GM18517 (cell line): ENCODE results near the gene FAM3C.
"Not testable (repeated sequence)": the region's sequence is repeated elsewhere in the genome, so short reads cannot be mapped to it uniquely, and the experiment has no call there.

ENCODE experiments used
- ATAC-seq: cut with Tn5 transposase; IDR thresholded peaks from one replicate; pipeline ENCODE4 v1.9.1; 2021; ENCODE audit warnings: mild to moderate bottlenecking, moderate library complexity; ENCODE audit not compliant: unreplicated experiment

The FAM3C gene

GRCh38 chr7:121395961-121396757 is at the start of gene FAM3C:
TSS of gene FAM3C (minus strand) at chr7:121396308. CDS start at chr7:121382969, 13,339 bp downstream.
- peak; percentile 85 for ATAC-seq

DNA sequence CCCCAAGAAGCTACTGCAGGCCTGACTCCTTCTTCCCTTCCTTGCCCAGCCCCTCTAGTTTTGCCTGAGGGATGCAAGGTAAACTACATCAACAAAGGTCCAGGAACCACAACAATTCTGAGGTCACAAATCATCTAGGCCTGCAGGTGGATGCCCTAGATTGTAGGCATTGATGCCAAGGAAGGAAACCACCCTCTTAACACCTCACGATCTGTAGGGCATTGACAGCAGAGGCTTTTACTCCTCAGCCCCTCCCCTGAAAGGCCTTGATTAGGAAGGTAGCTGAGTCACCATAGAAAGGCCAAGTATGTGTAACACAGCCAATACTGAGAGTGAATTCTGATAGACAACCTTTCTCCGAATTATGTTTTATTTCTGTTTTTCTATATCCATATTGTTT is 46.7 kb upstream of the FAM3C start:
- ATAC-seq: no peak

DNA sequence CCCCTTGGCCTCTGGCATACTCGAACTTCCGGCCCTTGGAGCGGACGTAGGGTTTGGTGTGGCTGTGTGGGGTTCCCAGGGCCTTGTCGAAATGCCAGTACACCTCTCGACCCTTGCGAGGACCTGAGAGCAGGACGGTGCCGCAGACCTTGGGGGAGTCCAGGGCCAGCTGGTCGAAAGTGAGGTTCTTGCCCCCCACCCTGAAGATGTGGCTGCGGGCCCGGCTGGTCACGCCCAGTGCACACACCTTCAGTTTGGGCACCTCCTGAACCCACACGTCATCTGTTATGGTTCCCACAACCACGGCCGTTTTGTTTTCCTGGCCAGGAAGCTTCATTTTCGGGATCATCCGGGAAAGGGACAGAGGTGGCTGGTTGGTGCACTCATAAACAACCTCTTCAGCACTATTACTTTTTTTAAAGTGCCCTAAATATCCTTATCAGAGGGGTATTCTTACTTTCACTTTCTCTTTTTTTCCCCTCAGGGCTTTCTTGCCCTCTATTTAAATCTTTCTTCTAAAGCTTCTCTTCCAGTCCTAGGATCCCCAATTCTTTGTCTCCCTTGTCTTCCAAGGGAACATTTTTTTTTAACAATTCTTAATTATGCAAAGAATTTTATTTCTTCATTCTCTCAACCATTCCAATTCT is 44.9 kb upstream of the FAM3C start:
- no peak for ATAC-seq

DNA sequence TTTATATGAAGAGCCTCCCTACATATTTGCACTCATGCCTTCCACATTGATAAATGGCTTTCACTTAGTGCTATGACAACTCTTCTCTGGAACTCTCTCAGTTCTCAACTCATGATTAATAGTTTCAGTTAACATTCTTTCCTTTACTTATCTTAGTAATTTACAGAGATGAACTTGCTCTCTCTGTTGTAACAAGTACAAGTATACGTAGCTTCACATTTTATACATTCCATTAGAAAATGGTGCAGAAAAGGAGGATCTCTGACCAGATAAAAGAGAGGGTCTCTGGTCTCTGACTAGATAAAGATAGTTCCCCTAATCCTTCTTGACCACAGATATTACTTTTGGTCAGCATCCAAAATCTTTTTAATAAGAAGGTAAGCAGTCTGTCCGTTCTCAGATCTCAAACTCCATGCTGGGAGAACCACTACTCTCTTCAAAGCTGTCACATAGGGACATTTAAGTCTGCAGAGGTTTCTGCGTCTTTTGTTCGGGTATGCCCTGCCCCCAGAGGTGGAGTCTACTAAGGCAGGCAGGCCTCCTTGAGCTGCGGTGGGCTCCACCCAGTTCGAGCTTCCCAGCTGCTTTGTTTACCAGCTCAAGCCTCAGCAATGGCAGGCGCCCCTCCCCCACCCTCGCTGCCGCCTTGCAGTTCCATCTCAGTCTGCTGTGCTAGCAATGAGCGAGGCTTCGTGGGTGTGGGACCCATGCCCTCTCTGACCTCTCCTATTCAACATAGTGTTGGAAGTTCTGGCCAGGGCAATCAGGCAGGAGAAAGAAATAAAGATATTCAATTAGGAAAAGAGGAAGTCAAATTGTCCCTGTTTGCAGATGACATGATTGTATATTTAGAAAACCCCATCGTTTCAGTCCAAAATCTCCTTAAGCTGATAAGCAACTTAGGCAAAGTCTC is 42.2 kb upstream of the FAM3C start:
- peak; percentile 31 for ATAC-seq

DNA sequence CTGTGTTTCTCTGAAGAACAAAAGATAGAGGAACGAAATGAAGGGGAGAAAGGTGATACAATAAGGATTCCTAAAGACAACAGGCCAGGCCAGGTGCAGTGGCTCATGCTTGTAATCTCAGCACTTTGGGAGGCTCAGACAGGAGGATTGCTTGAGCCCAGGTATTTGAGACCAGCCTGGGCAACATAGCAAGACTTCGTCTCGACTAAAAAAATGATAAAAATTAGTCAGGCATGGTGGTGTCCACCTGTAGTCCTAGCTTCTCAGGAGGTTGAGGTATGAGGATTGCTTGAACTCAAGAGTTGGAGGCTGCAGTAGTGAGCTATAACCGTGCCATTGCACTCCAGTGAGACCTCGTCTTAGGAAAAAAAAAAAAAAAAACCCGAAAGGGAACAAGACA is 41.4 kb upstream of the FAM3C start:
- ATAC-seq: no peak

DNA sequence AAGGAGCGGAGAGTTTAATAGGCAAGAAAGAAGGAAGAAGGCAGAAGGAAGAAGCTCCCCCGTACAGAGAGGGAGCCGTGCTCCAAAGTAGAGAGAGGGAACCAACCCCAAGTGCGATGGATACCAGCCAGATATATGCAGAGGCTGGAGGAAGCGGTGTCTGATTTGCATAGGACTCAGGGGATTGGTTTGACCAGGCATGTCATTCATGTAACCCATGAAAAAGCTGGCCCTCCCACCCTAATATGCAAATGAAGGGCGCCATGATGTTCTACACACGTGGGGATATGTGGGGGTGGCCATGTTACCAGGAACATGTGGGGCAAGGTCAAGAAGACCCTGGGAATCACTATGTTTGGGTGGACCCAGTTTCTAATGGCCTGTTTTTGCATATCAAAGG is 40.6 kb upstream of the FAM3C start:
- no peak for ATAC-seq

- no peak for ATAC-seq
These were observed 40.0 kb upstream of the FAM3C start for GRCh38 chr7:121436136-121436535.

GRCh38 chr7:121433775-121434174 is 37.7 kb upstream of the FAM3C start:
- peak; percentile 79 for ATAC-seq

DNA sequence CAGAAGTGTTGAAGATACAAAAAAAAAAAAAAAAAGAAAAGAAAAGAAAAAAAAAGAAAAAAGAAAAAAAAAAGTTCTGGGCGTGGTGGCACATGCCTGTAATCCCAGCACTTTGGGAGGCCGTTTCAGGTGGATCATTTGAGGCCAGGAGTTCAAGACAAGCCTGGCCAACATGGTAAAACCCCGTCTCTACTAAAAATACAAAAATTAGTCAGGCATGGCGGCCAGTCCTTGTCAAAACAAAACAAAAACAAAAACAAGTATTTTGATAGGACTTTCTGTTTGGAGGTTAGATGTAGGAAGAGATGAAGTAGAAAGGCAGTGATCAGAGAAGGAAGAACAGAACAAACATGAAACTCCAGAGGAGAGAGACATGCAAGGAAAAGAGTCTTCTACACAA is 36.4 kb upstream of the FAM3C start:
- ATAC-seq: peak; percentile 84

DNA sequence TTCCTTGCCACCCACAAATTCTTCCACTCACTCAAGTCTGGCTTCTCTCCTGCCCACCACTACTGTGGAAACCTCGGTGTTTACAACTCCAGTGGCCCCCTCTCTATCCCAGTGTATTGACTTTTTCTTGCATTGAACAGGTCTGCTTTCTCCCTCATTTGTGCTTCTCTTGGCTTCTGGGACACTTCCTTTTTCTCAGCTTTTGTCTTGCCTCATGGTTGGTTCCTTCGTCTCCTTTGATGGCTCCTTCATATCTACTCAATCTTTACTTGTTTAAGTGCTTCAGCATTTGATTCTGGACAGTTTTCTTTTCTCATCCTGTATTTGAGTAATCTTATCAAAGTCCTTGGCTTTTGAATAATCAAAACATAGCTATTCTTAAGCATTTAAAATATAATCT is 35.9 kb upstream of the FAM3C start:
- ATAC-seq: no peak

- no peak for ATAC-seq
These were observed 35.4 kb upstream of the FAM3C start for GRCh38 chr7:121431389-121431995.

DNA sequence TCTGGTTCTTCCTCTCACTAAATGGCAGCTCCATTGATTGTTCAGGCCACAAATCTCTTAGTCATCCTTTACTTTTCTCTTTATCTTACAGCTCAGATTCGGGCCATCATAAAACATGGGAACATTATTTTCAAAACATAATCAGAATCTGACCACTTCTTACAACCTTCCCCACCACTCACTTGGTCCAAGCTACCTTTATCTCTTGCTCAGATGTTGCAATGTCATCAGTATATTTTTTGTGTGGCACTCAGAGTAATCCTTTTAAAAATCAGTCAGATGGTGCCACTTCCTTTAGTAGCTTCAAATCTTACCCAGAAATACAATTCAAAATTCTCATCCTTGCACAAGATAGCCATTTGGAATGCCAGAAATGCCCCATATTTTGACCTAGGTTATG is 34.5 kb upstream of the FAM3C start:
- ATAC-seq: no peak

DNA sequence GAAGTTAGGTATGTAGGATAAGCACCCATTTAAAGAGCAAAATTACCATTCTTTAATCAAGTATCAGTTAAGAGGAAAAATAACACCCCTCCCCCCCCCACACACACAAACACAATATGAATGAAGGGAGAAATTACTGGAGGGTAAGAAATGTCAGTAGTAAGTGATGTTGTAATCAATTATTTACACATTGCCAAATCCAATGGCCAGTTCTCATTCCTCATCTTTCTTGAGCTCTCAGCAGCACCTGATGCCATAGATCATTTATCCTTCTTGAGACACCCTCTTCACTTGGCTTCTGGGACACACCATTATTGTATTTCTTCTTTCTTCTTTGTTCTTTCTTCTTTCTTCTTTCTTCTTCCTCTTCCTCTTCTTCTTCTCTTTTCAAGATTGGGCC is 33.7 kb upstream of the FAM3C start:
- no peak for ATAC-seq

DNA sequence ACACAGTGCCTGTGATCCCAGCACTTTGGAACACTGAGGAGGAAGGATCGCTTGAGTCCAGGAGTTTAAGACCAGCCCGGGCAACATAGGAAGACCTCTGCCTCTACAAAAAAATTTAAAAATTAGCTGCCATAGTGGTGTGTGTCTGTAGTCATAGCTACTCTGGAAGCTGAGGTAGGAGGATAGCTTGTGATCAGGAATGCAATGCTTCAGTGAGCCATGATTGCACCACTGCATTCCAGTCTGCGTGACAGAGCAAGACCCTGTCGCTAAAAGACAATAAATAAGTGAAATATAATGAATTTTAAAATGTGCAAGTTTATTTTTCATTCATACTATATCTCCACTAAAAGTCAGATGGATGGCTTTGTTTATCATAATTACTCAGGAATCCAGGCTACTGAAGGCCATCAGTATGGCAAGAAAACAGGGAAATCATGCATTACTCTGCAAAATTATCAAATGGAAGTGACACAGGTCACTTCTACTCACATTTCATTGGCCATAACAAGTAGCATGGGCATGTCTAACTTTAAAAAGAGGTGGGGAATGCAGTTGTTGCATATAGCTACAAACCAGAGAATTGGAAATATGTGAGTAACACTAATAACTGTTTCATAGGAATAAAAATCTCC is 32.9 kb upstream of the FAM3C start:
- ATAC-seq: no peak

GRCh38 chr7:121421743-121422142 is 25.6 kb upstream of the FAM3C start:
- not testable (repeated sequence) for ATAC-seq

DNA sequence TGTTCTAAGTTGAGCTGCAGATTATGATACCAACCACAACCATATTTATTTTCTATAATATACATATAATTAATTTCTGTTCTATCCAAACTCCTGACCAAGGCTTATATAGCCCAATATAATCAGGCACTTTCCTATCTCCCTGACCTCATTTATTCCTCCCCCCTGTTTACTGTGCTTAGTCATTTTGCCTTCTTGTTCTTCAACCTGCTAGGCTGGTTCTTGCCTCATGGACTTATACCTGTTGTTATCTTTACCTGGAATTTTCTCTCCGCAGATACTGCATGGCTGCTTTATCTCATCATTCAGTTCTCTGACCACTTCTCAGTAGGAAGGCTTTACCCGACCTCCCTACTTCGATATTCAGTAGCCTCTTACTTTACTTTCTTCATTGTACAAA is 24.9 kb upstream of the FAM3C start:
- ATAC-seq: no peak

DNA sequence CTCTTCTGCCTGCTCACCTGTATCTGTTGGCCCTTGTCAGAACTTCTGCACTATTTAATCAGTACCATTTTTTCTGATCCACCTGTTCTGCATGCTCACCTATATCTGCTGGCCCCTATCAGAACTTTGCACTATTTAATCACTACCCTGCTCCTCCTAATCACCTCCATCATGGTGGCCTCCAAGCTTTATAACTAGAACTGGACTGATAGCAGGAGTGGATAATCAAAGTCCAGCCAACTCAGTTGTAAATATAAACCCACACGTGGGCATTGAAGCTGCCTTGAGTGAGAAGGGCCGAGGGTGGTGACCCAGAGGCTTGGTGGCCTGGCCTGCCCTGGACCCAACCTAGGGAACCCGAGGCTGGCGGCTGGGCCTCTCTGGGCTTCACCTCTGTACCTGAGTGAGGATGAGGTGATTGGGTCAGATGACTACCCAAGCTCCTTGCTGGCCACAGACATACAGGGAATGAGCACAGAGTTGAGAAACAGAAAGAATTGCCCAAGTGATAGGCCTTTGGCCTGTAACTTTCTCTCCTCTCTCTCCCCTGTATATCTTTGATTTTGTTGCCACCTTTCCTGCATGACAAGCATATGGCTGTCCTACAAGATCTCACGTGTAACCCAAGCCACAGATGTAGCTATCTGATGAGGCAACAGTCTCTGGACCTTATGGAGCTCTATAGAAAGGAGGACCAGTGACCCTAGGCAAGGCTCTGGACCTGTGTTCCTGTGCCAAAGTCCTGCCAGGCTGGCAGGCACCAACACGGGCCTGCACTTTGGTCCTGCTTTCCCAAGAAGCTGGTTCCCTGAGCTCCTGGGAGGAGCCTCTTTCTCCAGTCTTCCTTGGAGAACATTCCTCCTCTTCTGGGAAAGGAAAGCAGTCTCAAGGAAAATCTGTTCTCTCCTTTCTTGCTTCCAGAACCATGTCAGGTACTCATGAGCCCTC is 23.4 kb upstream of the FAM3C start:
- no peak for ATAC-seq

DNA sequence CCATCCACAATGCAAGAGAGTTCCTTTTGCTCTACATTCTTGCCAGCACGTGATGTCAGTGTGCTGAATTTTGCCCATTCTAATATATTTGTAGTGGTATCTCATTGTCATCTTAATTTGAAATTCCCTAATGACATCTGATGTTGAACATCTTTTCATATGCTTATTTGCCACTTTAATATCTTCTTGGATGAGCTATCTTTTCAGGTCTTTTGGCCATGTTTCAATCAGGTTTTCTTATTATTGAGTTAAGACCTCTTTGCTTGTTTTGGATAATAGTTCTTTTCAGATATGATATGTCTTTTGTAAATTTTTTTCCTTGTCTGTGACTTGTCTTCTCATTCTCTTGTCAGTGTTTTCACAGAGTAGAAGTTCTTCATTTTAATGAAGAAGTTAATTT is 20.4 kb upstream of the FAM3C start:
- ATAC-seq: no peak

GRCh38 chr7:121414436-121414835 is 18.3 kb upstream of the FAM3C start:
- ATAC-seq: no peak

- ATAC-seq: no peak
These were observed 15.5 kb upstream of the FAM3C start for GRCh38 chr7:121411597-121411979.
